GM19193 (cell line): ENCODE measurements around the gene PARL.

ENCODE experiments used
- POLR2A ChIP-seq: IDR thresholded peaks from 4 replicates; pipeline ENCODE4 v1.6.1; 2011; ENCODE audit not compliant: insufficient read depth, insufficient read length; ENCODE audit errors: extremely low read depth

PARL gene

GRCh38 chr3:183884097-183884426 lies 618 bp downstream of the PARL start:
- no peak for TF ChIP-seq POLR2A

DNA sequence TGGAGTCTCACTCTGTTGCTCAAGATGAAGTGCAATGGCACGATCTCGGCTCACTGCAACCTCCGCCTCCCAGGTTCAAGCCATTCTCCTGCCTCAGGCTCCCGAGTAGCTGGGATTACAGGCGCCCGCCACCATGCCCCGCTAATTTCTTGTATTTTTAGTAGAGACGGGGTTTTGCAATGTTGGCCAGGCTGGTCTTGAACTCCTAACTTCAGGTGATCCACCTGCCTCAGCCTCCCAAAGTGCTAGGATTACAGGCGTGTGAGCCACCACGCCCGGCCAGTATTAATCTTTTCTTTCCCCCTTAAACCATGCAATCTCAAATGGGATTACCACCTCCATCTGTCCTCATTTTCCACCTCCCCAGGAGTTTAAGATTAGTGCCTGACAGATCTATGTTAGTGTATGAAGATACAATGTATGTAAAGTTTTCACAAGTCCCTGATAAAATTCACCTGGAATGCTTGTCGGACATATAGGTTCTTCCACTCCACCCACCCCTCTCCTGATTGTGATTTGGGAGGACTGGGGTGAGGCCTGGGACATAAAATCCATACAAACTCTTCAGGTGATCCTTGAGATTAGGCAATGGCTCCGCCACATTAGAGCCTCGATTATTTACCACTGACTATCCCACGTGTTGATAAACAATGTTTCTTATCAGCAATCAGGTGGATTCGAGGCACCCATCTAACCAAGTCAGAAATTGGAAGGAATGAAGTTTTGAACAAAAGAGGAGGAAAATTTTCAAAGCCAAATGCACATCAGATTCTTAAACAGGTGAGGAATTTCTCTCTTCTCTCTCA lies 1.2 kb downstream of the PARL start:
- TF ChIP-seq POLR2A, result no peak

DNA sequence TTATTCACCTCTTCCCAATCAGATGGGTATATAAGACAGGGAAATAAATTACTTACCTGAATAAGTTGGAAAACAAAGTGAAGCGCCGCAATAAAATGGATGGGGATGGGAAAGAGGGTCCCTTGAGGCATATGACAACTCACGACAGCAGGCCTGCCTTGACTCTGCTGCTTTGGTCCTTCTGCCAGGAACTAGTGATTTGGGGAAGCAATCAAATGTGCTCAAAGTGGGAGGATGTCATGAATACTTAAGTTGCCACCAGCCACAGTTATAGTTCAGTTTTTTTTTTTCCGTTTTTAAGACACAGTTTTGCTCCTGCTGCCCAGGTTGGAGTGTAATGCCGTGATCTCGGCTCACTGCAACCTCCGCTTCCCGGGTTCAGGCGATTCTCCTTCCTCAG lies 4.6 kb downstream of the PARL start:
- TF ChIP-seq POLR2A, result no peak

DNA sequence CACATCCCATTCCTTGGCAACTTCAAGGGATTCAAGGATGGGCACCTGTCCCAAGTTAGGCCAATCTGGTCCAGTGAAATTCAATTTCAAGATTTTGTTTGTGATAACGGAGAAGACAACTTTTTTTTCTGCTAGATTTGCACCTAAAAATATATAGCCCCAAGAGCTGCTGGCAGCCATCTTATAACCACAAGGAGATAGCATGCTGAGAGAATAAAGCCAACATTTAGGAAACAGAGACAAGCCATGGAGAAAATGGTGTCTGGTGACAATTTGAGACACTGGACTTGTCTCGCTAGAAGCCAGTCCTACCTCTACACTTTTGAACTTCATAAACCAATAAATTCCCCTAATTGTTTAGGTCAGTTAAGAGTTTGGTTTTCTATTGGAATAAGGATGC lies 5.4 kb downstream of the PARL start:
- no peak for TF ChIP-seq POLR2A

- no peak for TF ChIP-seq POLR2A
These were observed 6.6 kb downstream of the PARL start for GRCh38 chr3:183878071-183878470.

DNA sequence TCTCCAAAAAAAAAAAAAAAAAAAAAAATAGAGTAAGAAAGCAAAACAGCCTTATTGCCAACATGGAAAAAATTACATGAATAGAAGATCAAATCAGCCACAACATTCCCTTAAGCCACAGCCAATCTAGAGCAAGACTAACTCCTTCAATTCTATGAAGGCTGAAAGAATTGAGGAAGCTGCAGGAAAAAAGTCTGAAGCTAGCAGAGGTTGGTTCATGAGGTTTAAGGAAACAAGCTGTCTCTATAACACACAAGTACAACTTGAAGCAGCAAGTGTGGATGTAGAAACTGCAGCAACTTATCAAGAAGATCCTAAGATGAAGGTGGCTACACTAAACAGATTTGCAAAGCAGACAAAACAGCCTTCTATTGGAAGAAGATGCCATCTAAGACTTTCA lies 9.3 kb downstream of the PARL start:
- no peak for TF ChIP-seq POLR2A

DNA sequence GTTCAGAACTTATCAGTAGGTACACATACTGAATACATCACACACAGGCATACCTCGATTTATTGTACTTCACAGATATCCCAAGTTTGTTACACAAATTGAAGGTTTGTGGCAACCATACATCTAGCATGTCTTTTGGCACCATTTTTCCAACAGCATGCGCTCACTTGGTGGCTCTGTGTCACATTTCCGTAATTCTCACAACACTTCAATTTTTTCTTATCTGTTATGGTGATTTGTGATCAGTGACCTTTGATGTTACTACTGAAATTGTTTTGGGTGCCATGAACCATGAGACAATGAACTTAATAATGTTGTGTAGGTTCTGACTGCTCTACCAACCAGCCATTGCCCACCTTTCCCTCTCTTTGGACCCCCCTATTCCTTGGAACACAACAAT lies 10.8 kb downstream of the PARL start:
- TF ChIP-seq POLR2A, result no peak

- TF ChIP-seq POLR2A, result no peak
These were observed 13.1 kb downstream of the PARL start for GRCh38 chr3:183871541-183871940.

DNA sequence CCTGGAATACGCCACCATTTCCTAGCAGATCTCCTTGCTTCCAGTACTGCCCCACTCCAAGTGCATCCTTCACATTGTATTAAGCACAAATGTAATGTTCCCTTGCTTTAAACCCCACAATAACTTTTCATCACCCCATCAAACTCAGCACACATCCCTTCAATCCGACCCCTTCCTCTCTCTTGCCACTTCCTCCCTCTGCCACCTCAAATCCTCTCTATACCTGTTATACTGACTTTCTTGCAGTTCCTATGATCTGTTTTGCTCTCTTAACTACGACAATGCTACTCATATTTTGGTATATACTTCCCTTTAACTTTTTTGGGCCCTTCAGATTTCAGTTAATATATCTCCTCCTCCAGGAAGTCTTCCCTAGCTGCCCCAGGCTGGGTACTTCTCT lies 14.1 kb downstream of the PARL start:
- no peak for TF ChIP-seq POLR2A

DNA sequence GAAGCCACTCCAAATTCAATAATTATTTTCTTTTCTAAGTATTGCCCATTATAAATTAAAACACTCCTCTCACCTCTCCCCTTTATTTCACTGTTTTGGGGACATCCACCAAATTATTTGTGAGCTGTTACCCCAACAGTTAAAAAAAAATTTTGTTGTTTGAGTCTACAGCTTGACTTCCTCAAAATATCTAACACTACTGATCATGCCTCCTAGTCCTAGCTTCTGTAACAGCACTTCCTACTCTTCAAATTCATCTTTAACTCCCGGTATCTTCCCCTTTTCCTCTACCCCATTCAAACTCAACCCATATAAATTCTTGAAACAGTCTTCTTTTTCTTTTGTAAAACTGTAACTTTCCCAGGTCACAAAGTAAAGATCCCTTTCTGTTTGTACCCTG lies 15.9 kb downstream of the PARL start:
- TF ChIP-seq POLR2A, result no peak

DNA sequence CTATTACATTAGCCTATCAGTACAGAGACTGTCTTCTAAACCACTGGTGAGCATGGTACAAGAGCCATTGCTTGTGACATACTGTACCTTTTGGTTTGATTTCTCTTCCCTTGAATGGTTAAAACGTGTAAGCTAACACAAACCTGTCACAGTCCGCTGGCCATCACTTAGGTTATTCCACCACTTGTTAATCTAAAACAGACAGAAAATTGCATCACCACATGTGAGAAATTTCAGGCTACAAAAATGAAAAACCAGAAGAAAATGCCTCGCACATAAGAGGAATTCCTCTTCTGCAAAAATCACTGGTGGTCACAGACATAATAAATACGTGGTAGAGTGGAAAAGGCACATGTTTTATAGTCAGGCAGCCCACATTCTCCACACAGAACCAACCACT lies 22.1 kb downstream of the PARL start:
- no peak for TF ChIP-seq POLR2A

DNA sequence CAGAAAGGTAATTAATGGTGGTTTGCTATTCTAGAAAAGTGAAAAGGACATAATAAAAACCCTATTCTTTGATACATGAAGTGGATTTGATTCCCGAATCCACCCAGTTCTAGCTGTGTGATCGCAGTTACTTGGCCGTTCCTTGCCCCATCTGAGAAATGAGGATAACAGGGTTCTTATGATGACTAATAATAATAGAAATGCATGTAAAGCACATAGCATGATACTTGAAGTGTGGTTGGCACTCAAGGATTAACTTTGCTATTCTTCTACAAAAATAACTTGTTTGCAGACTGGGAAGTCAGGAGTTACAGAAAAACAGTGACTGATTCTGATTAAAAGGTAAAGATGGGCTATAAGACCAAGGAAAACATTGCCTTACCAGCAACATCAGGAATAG lies 26.8 kb downstream of the PARL start:
- no peak for TF ChIP-seq POLR2A

DNA sequence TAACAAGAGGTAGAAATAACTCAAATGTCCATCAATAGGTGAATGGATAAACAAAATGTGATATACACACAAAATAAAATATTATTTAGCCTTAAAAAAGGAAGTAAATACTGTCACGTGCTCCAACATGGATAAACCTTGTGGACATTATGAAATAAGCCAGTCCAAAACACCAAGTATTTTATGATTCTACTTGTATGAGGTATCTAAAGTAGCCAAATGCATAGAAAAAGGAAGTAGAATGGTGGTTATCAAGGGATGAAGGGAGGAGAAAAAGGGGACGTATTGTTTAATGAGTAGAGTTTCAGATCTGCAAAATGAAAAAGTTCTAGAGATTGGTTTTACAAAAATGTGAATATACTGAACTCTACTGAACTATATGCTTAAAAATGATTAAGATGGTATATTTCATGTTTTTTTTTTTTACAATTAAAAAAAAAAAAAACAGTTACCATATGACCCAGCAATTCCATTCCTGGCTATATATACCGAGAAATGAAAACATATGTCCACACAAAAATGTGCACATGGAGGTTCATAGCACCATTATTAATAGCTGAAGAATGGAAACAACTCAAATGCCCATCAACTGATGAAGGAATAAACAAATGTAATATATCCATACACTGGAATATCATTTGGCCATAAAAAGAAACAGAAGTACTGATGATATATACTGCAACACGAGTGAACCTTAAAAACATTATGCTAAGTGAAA lies 30.2 kb downstream of the PARL start:
- TF ChIP-seq POLR2A, result no peak

DNA sequence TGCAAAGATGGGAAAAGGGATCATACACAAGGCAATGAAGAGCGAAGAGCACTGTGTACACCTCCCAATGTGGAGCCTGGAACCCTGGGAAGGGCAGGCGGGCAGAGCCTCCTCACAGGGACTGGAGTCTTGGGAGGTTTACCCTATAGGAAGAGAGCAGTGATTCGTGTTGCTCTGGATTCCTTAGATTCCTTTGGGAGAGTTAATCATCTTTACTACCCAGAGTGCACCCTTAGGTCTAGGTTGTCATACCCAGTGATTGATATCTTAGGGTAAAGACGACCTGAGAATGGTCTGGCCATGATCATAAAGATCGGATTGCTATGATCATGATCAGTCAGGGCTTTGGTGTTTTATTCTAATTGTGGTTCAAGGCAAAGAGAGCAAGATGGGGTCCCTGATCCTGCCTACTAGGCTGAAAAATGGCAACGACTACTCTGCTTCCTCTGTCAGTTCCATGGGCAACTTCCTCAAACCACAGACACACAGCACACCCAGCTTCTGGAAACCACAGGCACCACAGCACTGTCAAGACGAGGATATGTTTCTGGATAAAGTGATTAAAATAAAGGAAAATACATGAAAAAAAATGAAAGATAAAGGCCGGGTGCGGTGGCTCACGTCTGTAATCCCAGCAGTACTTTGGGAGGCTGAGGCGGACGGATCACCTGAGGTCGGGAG lies 38.9 kb downstream of the PARL start:
- TF ChIP-seq POLR2A, result no peak

DNA sequence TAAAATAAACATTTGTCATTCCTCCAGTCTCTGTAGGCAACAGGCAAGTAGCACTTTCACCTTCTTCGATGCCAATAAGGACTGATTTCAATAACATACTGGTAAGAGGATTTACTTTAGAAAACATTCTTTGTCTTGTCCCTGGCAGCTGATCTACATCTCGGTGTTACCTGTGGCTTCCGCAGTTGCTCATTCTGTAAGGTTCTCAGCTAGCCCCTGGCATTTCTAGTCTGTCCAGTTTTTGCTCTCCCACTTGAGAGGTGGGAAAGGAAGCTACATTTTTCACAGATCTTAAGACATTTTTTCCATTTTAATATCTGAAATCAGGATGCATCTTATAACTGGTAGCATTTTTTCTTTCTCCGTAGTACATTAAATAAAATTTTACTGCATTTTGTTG lies 39.6 kb downstream of the PARL start:
- TF ChIP-seq POLR2A, result no peak

DNA sequence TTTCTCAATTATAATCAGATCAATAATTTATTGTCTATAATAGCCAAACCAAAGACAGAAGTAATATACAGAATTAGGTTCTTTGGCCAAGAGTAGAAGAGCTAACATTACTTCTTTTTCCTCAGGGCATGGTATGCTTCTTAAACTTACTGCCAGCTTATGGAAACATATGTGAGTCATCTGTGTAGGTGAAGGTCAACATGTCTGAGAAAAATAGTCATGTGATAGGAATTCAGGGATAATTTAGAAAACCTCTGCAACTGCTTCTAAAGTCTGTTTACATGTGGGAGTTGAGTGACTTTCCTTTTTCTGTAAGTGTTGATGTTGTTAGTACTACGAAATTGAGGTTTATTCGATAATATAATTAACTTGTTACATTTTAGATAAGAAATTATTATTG lies 40.1 kb downstream of the PARL start:
- no peak for TF ChIP-seq POLR2A
